Neural cell (in vitro differentiated cells): ENCODE data around the gene SMCO2.

Experiments used
- EZH2 ChIP-seq: fragments of 200-600, 300-800 bp; shearing (Covaris generic), sonication (generic); IDR thresholded peaks from 2 replicates; pipeline ENCODE4 v1.6.1; 2014; ENCODE audit warnings: antibody characterized with exemption, low read length, borderline replicate concordance, mild to moderate bottlenecking; ENCODE audit not compliant: insufficient read depth, poor library complexity, severe bottlenecking
- MXI1 ChIP-seq: fragments of 450-650 bp; conservative IDR thresholded peaks from 2 replicates; pipeline ENCODE4 v1.6.1; 2014; ENCODE audit warnings: antibody characterized with exemption, mild to moderate bottlenecking; ENCODE audit not compliant: poor library complexity, severe bottlenecking
- RAD21 ChIP-seq: fragments of 450-650 bp; conservative IDR thresholded peaks from 2 replicates; pipeline ENCODE4 v1.6.1; 2014; ENCODE audit warnings: antibody characterized with exemption, mild to moderate bottlenecking, moderate library complexity
- TF ChIP-seq, protein P1 (sequence below): fragments of 450-650 bp; IDR thresholded peaks from 2 replicates; pipeline ENCODE4 v1.5.1; 2014; ENCODE audit warnings: antibody characterized with exemption, mild to moderate bottlenecking, moderate library complexity; ENCODE audit not compliant: poor library complexity, severe bottlenecking

DNA sequence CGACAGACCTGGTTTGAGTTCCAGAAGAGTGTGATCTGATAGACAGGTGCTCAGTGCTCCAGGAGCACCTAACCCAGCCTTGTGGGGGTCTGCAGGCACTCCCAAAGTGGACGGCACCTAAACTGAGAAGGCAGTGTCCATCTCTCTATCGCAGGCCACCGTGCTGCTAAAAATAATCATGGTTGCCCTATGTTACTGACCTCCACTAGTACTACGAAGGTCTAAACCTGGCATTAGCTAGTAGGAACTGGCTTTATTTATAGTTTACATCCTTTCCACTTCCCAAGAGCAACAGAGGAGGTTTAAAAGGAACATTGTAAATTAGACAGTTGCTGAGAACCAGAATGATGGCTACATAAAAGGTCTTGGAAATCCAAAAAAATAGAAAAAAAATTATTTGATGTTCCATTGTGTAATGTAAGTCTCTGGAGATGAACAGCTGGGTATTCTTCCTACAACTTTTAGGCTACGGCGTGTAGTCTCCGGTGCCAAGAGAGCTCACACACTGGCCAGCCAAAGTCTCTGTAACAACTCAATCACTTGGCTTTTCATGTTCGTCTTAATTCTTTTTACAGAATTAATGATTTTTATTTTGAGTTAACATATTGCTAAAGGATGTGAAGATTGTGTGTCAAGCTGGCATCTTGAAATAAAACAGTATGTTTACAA lies 104.8 kb downstream of the SMCO2 start:
- TF ChIP-seq, protein P1, sequence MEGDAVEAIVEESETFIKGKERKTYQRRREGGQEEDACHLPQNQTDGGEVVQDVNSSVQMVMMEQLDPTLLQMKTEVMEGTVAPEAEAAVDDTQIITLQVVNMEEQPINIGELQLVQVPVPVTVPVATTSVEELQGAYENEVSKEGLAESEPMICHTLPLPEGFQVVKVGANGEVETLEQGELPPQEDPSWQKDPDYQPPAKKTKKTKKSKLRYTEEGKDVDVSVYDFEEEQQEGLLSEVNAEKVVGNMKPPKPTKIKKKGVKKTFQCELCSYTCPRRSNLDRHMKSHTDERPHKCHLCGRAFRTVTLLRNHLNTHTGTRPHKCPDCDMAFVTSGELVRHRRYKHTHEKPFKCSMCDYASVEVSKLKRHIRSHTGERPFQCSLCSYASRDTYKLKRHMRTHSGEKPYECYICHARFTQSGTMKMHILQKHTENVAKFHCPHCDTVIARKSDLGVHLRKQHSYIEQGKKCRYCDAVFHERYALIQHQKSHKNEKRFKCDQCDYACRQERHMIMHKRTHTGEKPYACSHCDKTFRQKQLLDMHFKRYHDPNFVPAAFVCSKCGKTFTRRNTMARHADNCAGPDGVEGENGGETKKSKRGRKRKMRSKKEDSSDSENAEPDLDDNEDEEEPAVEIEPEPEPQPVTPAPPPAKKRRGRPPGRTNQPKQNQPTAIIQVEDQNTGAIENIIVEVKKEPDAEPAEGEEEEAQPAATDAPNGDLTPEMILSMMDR = no peak
- no peak for TF ChIP-seq RAD21
- no peak for TF ChIP-seq EZH2
- TF ChIP-seq MXI1 = no peak
